ENCODE data around the gene STAT5B. TPM values are rescaled to one million over a fixed set of nuclear protein-coding genes. Genes with fewer than 3 reads are reported as not detected.

Gene STAT5B
- total and polyA plus RNA-seq, 9 of the 15 experiments (the other 6 are each of a cell fraction or from before 2014, with no cell fraction given), result 20.8 to 176 (median 92.4) TPM

GRCh38 chr17:42317266-42317845 lies 41.2 kb upstream of the STAT5B start (continued):
- TF ChIP-seq, protein P1, sequence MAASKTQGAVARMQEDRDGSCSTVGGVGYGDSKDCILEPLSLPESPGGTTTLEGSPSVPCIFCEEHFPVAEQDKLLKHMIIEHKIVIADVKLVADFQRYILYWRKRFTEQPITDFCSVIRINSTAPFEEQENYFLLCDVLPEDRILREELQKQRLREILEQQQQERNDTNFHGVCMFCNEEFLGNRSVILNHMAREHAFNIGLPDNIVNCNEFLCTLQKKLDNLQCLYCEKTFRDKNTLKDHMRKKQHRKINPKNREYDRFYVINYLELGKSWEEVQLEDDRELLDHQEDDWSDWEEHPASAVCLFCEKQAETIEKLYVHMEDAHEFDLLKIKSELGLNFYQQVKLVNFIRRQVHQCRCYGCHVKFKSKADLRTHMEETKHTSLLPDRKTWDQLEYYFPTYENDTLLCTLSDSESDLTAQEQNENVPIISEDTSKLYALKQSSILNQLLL (CRISPR knock-in tag; IDR thresholded peaks at IDR 0.05; ENCODE audit: borderline replicate concordance), result no peak
- peak; percentile 9 for TF ChIP-seq RBM22 (IDR thresholded peaks at IDR 0.05; ENCODE audit: low read depth, low read length, poor library complexity, severe bottlenecking)
- no peak for TF ChIP-seq TRIM28 (IDR thresholded peaks at IDR 0.05)
- TF ChIP-seq MCM7 (IDR thresholded peaks at IDR 0.05), result no peak
- TF ChIP-seq PRPF4 (IDR thresholded peaks at IDR 0.05; ENCODE audit: insufficient read depth, low read depth, low read length, poor library complexity, severe bottlenecking), result no peak
- no peak for TF ChIP-seq STAT5B (CRISPR knock-in tag; IDR thresholded peaks at IDR 0.05)
- no peak for TF ChIP-seq MCM3 (IDR thresholded peaks at IDR 0.05)
- TF ChIP-seq TRIM25 (IDR thresholded peaks at IDR 0.05; ENCODE audit: borderline replicate concordance), result no peak
- peak; percentile 96 for TF ChIP-seq MYC (IDR thresholded peaks at IDR 0.05; ENCODE audit: low read depth, low read length)
- no peak for TF ChIP-seq MYC (CRISPR knock-in tag; IDR thresholded peaks at IDR 0.05; ENCODE audit: borderline replicate concordance, low read depth)
- no peak for TF ChIP-seq ZNF436 (CRISPR knock-in tag; IDR thresholded peaks at IDR 0.05)
- TF ChIP-seq TFE3 (CRISPR knock-in tag; IDR thresholded peaks at IDR 0.05), result no peak
- no peak; the same call in 1 of the 2 replicates for TF ChIP-seq ILK (tag; IDR thresholded peaks at IDR 0.05; ENCODE audit: borderline replicate concordance, low read depth)
- TF ChIP-seq PHB (CRISPR knock-in tag; IDR thresholded peaks at IDR 0.05), result no peak
- TF ChIP-seq, protein P2, sequence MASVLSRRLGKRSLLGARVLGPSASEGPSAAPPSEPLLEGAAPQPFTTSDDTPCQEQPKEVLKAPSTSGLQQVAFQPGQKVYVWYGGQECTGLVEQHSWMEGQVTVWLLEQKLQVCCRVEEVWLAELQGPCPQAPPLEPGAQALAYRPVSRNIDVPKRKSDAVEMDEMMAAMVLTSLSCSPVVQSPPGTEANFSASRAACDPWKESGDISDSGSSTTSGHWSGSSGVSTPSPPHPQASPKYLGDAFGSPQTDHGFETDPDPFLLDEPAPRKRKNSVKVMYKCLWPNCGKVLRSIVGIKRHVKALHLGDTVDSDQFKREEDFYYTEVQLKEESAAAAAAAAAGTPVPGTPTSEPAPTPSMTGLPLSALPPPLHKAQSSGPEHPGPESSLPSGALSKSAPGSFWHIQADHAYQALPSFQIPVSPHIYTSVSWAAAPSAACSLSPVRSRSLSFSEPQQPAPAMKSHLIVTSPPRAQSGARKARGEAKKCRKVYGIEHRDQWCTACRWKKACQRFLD (CRISPR knock-in tag; IDR thresholded peaks at IDR 0.05), result no peak
- TF ChIP-seq SNIP1 (IDR thresholded peaks at IDR 0.05; ENCODE audit: low read depth), result no peak
- no peak for TF ChIP-seq ZBTB9 (CRISPR knock-in tag; IDR thresholded peaks at IDR 0.05)
- no peak for TF ChIP-seq BRF1 (IDR thresholded peaks at IDR 0.05; ENCODE audit: borderline replicate concordance, extremely low read depth, insufficient read length)
- TF ChIP-seq, protein P3, sequence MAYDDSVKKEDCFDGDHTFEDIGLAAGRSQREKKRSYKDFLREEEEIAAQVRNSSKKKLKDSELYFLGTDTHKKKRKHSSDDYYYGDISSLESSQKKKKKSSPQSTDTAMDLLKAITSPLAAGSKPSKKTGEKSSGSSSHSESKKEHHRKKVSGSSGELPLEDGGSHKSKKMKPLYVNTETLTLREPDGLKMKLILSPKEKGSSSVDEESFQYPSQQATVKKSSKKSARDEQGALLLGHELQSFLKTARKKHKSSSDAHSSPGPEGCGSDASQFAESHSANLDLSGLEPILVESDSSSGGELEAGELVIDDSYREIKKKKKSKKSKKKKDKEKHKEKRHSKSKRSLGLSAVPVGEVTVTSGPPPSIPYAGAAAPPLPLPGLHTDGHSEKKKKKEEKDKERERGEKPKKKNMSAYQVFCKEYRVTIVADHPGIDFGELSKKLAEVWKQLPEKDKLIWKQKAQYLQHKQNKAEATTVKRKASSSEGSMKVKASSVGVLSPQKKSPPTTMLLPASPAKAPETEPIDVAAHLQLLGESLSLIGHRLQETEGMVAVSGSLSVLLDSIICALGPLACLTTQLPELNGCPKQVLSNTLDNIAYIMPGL (CRISPR knock-in tag; IDR thresholded peaks at IDR 0.05), result no peak
- no peak for TF ChIP-seq CHCHD3 (CRISPR knock-in tag; IDR thresholded peaks at IDR 0.05)

All from K562 (cell line).